HepG2 (cell line): ENCODE measurements around the gene RPS2. TPM values are rescaled to one million over a fixed set of nuclear protein-coding genes. Genes with fewer than 3 reads are reported as not detected.
A peak's percentile ranks its signal among the peaks of the same experiment; 100 is the strongest.

Source experiments
- CBX1 ChIP-seq: IDR thresholded peaks from one replicate; pipeline ENCODE4 v1.6.1; 2016; ENCODE audit warnings: antibody characterized with exemption, low read depth
- CEBPB ChIP-seq: IDR thresholded peaks from 2 replicates; pipeline ENCODE4 v1.6.1; 2011; ENCODE audit warnings: low read depth, low read length, improper control_type of control experiment, borderline replicate concordance
- E2F2 ChIP-seq: sonication (generic); formaldehyde crosslinking; IDR thresholded peaks from 2 replicates; pipeline ENCODE4 v1.4.0; 2020; ENCODE audit warnings: missing genetic modification reagents, borderline replicate concordance
- FOSL2 ChIP-seq: sonication (generic); formaldehyde crosslinking; IDR thresholded peaks from 2 replicates; pipeline ENCODE4 v1.4.0; 2020; ENCODE audit warnings: missing genetic modification reagents
- FOXA3 ChIP-seq: IDR thresholded peaks from 2 replicates; pipeline ENCODE4 v1.6.1; 2016; ENCODE audit warnings: missing genetic modification reagents, missing compliant biosample characterization
- FOXK2 ChIP-seq: fragments of 450-650 bp; IDR thresholded peaks from 2 replicates; pipeline ENCODE4 v1.6.1; 2016
- HDAC2 ChIP-seq: sonication (generic); formaldehyde crosslinking; IDR thresholded peaks from 2 replicates; pipeline ENCODE4 v1.4.0; 2020; ENCODE audit warnings: missing genetic modification reagents
- HNRNPL ChIP-seq: fragments of 200-400 bp; formaldehyde crosslinking; IDR thresholded peaks from 2 replicates; pipeline ENCODE4 v1.6.1; 2017; ENCODE audit warnings: mild to moderate bottlenecking, low read depth, low read length
- HNRNPUL1 ChIP-seq: fragments of 200-400 bp; formaldehyde crosslinking; IDR thresholded peaks from 2 replicates; pipeline ENCODE4 v1.6.1; 2017; ENCODE audit warnings: low read depth, mild to moderate bottlenecking, low read length, moderate library complexity
- HOXA9 ChIP-seq: sonication (generic); formaldehyde crosslinking; IDR thresholded peaks from 2 replicates; pipeline ENCODE4 v1.8.1; 2022; ENCODE audit warnings: missing genetic modification reagents, mild to moderate bottlenecking, moderate library complexity, borderline replicate concordance
- IRF2 ChIP-seq: IDR thresholded peaks from 2 replicates; pipeline ENCODE4 v1.6.1; 2018; ENCODE audit warnings: missing genetic modification reagents, missing compliant biosample characterization
- LCORL ChIP-seq, 2 experiments: fragments of 450-650 bp in 1 of 2; sonication (generic) in 1 of 2; formaldehyde crosslinking in 1 of 2; IDR thresholded peaks; 2 replicates each; pipeline versions ENCODE4 v1.5.0 to v1.6.1; 2017 to 2020; ENCODE audit warnings: antibody characterized with exemption in 1 of 2, missing genetic modification reagents in 1 of 2
- MED8 ChIP-seq: sonication (generic); formaldehyde crosslinking; IDR thresholded peaks from 2 replicates; pipeline ENCODE4 v1.8.1; 2023; ENCODE audit warnings: mild to moderate bottlenecking, missing genetic modification reagents; ENCODE audit not compliant: insufficient replicate concordance
- NFRKB ChIP-seq: fragments of 450-650 bp; IDR thresholded peaks from 2 replicates; pipeline ENCODE4 v1.6.1; 2017
- PCBP2 ChIP-seq: fragments of 200-400 bp; formaldehyde crosslinking; optimal IDR thresholded peaks from 2 replicates; pipeline ENCODE3; 2018; ENCODE audit warnings: low read length, low read depth; ENCODE audit not compliant: poor library complexity, severe bottlenecking
- TEF ChIP-seq: sonication (generic); formaldehyde crosslinking; IDR thresholded peaks from 2 replicates; pipeline ENCODE4 v1.5.0; 2020; ENCODE audit warnings: missing genetic modification reagents
- U2AF1 ChIP-seq: fragments of 200-400 bp; formaldehyde crosslinking; optimal IDR thresholded peaks from 2 replicates; pipeline ENCODE3; 2017; ENCODE audit warnings: mild to moderate bottlenecking, low read depth, low read length
- ZBTB14 ChIP-seq: sonication (generic); formaldehyde crosslinking; IDR thresholded peaks from 2 replicates; pipeline ENCODE4 v1.4.0; 2020; ENCODE audit warnings: missing genetic modification reagents
- ZNF101 ChIP-seq: sonication (generic); formaldehyde crosslinking; IDR thresholded peaks from 2 replicates; pipeline ENCODE4 v1.4.0; 2020; ENCODE audit warnings: mild to moderate bottlenecking, low read depth, missing genetic modification reagents, borderline replicate concordance
- ZNF235 ChIP-seq: sonication (generic); formaldehyde crosslinking; IDR thresholded peaks from 2 replicates; pipeline ENCODE4 v1.8.1; 2023; ENCODE audit warnings: mild to moderate bottlenecking, missing genetic modification reagents, borderline replicate concordance
- ZNF274 ChIP-seq: sonication (generic); formaldehyde crosslinking; IDR thresholded peaks from 2 replicates; pipeline ENCODE4 v1.5.1; 2020; ENCODE audit warnings: mild to moderate bottlenecking, missing genetic modification reagents
- ZNF343 ChIP-seq: sonication (generic); formaldehyde crosslinking; IDR thresholded peaks from 2 replicates; pipeline ENCODE4 v1.4.0; 2020; ENCODE audit warnings: mild to moderate bottlenecking, missing genetic modification reagents
- ZNF570 ChIP-seq: sonication (generic); formaldehyde crosslinking; IDR thresholded peaks from 2 replicates; pipeline ENCODE4 v1.4.0; 2020; ENCODE audit warnings: mild to moderate bottlenecking, missing genetic modification reagents, borderline replicate concordance
- ZNF724P ChIP-seq: sonication (generic); formaldehyde crosslinking; IDR thresholded peaks from 2 replicates; pipeline ENCODE4 v1.8.0; 2022; ENCODE audit warnings: missing genetic modification reagents, borderline replicate concordance
- polyA plus RNA-seq, 8 experiments: library from polyadenylated mRNA; depleted of rRNA in 3 of 8; stranded (reverse) in 7 of 8; unstranded in 1 of 8; fragments of >200 nt; fragmentation: Illumina TruSeq in 4 of 8; extraction: Trizol in 4 of 8; gene quantifications; 2 replicates each; pipeline versions ENCODE4 v1.2.1 to v1.2.3, GENCODE V29; 2011 to 2016; ENCODE audit warnings: low read depth in 4 of 8, missing spikeins in 1 of 8, mixed read lengths in 1 of 8; ENCODE audit not compliant: insufficient read depth in 1 of 8
- total RNA-seq, 5 experiments: library from RNA; depleted of rRNA; stranded (reverse); fragments of >200 nt; fragmentation: Illumina TruSeq; extraction: Trizol; gene quantifications; 2 replicates each; pipeline ENCODE4 v1.2.3, GENCODE V29; 2016; ENCODE audit warnings: low read depth in 1 of 5

RPS2 gene
- total and polyA plus RNA-seq, 2 of the 13 experiments (the other 11 are each of a cell fraction or from before 2014, with no cell fraction given) = 1,908 to 4,514 TPM

- TF ChIP-seq ZBTB14 (peak; percentile 62), HOXA9 (CRISPR knock-in tag) (peak; percentile 80; the same call in 1 of the 2 replicates), HNRNPUL1 (no peak), U2AF1 (no peak), HNRNPL (0 out of 2 replicates have a peak, but pooled peaks have one; percentile 71), ZNF724P (peak; percentile 80; the same call in 1 of the 2 replicates), E2F2 (CRISPR knock-in tag) (peak; percentile 50; the same call in 1 of the 2 replicates), ZNF235 (CRISPR knock-in tag) (no peak), MED8 (CRISPR knock-in tag) (no peak), CBX1 (no peak), ZNF343 (CRISPR knock-in tag) (no peak), NFRKB (no peak), FOSL2 (CRISPR knock-in tag) (no peak), ZNF274 (peak; percentile 73; the same call in 1 of the 2 replicates), TEF (CRISPR knock-in tag) (peak; percentile 44), CEBPB (no peak), FOXK2 (no peak), FOXA3 (no peak; the same call in 1 of the 2 replicates), ZNF101 (CRISPR knock-in tag) (no peak), HDAC2 (CRISPR knock-in tag) (no peak), PCBP2 (no peak), ZNF570 (CRISPR knock-in tag) (peak; percentile 78; the same call in 1 of the 2 replicates), IRF2 (CRISPR knock-in tag) (no peak), LCORL (IDR thresholded peaks at IDR 0.05) (no peak), LCORL (CRISPR knock-in tag; IDR thresholded peaks at IDR 0.05) (no peak)
Measured at GRCh38 chr16:1929578-1930337, 34.9 kb downstream of the RPS2 start (continued).
